HG02938 (cell line): ENCODE measurements around the gene ATPAF1.
"Not testable (repeated sequence)": the region's sequence is repeated elsewhere in the genome, so short reads cannot be mapped to it uniquely, and the experiment has no call there.

Experiments
- ATAC-seq: cut with Tn5 transposase; IDR thresholded peaks from one replicate; pipeline ENCODE4 v1.9.1; 2021; ENCODE audit warnings: mild to moderate bottlenecking, moderate library complexity; ENCODE audit not compliant: unreplicated experiment

The ATPAF1 gene

GRCh38 chr1:46681333-46682034 is 13.3 kb upstream of the ATPAF1 start:
- no peak for ATAC-seq

- ATAC-seq, result no peak
Observed at GRCh38 chr1:46679789-46680573, 11.8 kb upstream of the ATPAF1 start.

- ATAC-seq, result no peak
Observed at GRCh38 chr1:46677339-46677738, 9.2 kb upstream of the ATPAF1 start.

DNA sequence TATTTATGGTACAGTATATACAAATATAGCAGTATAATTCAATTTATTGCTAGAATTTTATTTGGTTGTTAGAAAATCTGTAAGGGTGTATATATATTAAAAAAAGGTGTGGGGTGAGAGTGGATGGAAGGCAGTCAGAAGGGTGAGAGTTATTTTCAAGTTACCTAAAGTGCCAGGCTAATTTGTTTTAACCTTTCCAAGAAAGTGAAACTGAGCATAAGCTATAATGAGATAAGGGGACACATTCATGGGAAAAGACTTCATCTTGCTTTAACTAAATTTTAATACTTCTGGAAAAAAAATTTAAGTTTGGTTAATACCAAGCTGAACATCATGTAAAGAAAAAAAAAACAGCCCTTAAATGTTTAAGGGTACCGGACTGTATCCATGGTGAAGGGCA is 8.4 kb upstream of the ATPAF1 start:
- no peak for ATAC-seq

GRCh38 chr1:46675549-46676314 is 7.6 kb upstream of the ATPAF1 start:
- peak; percentile 71 for ATAC-seq

- ATAC-seq, result no peak
Observed at GRCh38 chr1:46673749-46674182, 5.6 kb upstream of the ATPAF1 start.

DNA sequence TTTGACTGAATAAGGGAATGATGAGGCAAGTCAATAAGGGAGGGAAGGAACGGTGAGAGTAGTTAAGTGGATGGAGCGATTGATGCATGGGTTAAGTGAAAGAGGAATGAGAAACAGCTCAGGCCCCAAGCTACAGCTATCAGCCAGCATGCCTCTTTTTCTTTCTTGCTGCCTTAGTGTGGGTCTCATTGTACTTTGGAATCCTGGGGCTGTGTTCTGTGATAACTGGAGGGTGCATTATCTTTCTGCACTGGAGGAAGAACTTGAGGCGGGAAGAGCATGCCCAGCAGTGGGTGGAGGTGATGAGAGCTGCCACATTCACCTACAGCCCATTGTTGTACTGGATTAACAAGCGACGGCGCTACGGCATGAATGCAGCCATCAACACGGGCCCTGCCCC is 4.5 kb upstream of the ATPAF1 start:
- ATAC-seq, result no peak

DNA sequence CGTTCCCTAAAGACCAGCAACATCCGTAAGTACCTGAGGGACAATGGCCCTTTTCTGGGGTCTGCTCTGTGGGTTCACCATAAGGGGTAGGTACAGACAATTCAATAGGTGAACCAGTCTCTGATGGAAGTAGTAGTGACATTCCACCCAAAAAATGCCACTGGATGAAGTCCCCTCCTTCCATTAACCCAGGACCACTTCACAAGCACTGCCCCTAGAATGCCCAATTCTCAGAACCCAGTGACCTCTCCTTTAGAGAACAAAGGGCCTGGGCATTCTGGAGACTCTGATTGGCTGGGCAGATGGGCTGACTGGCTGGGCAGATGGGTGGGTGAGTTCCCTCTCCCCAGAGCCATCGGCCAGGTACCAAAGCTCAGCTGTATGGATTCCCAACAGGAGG is 3.4 kb upstream of the ATPAF1 start, which contains the start of gene TEX38:
Gene TEX38, plus strand, starts transcription at position 301 of the 400 bp plus-strand sequence. Its CDS starts 81 bp downstream, at position 382.
- no peak for ATAC-seq

DNA sequence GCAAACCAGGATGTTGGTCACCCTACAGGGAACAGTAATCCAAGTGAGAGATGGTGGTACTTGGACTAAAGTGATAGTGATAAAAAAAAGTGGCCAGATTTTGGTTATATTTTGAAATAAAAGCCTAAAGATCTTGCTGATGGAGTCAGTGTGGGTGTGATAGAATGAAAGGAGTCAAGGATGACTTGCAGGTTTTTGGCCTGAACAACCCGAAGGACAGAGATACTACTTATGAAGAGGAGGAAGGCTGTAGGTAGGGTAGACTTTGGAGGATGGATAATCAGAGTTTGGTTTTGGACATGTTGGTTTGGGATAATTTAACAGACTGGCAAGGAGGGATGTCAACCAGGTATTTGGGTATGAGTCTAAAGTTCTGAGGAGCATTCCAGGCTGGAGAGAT is 2.0 kb upstream of the ATPAF1 start:
- no peak for ATAC-seq

GRCh38 chr1:46665983-46666382 is 2.2 kb downstream of the ATPAF1 start:
- no peak for ATAC-seq

DNA sequence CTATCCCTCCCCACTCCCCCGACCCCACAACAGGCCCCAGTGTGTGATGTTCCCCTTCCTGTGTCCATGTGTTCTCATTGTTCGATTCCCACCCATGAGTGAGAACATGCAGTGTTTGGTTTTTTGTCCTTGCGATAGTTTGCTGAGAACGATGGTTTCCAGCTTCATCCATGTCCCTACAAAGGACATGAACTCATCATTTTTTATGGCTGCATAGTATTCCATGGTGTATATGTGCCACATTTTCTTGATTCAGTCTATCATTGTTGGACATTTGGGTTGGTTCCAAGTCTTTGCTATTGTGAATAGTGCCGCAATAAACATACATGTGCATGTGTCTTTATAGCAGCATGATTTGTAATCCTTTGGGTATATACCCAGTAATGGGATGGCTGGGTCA is 5.2 kb downstream of the ATPAF1 start:
- ATAC-seq, result not testable (repeated sequence)

GRCh38 chr1:46660116-46660515 is 8.0 kb downstream of the ATPAF1 start:
- ATAC-seq, result peak; percentile 83

DNA sequence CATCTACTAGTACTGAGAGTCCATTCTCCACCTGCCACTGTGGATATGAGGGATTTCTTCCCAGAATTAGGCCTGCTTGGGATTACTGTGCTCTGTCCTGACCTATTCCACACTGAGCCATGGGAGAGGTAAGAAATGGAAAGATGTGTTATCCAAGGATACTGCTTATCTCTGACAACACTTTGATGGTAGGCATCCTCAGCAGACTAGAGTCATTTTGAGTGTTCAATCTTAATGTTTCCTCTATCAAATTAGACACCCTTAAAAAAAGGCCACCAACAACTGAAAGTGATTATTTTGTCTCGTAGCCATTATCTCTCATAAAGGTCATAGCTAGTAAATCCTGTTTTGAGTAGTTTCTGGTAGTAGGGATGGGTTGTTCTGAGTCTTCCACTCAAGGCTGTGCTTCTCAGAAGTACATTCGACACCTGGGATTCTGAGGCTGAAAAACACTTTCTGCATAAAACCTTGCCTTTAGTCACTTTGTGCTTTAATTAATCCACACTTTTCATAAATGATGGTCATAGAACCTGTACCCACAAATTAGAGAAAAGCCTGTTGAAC is 8.8 kb downstream of the ATPAF1 start:
- no peak for ATAC-seq

DNA sequence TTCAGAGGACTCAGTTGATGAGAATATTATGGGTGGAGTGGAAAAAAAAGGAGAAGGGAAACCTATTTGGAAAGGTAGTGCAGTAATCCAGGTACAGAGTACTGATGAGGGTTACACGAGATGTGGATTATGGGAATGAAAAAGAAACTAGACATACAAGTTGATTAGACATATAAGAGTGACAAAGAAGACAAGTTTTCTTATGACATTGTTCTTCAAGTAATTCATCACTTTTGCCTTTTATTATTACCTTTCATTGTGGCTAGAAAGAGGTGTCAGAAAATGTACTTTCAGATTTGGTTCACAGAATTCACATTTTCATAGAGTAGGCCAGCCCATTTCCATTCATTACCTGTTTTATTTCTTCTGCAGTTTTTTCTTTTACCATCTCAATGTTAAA is 10.4 kb downstream of the ATPAF1 start:
- no peak for ATAC-seq

GRCh38 chr1:46656643-46657042 is 11.5 kb downstream of the ATPAF1 start:
- ATAC-seq, result no peak

DNA sequence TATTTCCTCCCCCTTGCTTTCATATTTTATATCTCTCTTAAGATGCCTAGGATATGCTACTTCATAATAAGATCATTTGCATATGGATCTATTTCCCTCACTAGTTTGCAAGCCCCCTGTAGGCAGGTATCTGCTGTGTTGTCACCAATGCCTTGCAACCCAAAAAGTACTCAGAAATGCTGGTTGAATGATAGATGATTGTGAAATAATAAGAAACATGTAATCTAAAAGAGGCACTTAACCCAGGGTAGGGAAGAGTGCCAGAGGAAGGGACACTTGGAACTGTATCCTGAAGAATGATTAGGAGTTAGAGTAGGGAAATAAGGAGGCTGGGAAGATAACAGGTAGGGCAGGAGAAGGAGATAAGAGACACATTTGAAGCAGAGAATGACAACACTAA is 12.3 kb downstream of the ATPAF1 start:
- ATAC-seq, result no peak

DNA sequence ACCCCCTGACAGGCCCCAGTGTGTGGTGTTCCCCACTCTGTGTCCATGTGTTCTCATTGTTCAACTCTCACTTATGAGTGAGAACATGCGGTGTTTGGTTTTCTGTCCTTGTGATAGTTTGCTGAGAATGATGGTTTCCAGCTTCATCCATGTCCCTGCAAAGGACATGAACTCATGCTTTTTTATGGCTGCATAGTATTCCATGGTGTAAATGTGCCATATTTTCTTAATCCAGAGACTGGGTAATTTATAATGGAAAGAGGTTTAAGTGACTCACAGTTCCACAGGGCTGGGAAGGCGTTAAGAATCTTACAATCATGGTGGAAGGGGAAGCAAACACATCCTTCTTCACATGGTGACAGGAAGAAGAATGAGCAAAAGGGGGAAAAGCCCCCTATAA is 13.5 kb downstream of the ATPAF1 start:
- ATAC-seq, result not testable (repeated sequence)

GRCh38 chr1:46654012-46654411 is 14.2 kb downstream of the ATPAF1 start:
- ATAC-seq, result no peak

DNA sequence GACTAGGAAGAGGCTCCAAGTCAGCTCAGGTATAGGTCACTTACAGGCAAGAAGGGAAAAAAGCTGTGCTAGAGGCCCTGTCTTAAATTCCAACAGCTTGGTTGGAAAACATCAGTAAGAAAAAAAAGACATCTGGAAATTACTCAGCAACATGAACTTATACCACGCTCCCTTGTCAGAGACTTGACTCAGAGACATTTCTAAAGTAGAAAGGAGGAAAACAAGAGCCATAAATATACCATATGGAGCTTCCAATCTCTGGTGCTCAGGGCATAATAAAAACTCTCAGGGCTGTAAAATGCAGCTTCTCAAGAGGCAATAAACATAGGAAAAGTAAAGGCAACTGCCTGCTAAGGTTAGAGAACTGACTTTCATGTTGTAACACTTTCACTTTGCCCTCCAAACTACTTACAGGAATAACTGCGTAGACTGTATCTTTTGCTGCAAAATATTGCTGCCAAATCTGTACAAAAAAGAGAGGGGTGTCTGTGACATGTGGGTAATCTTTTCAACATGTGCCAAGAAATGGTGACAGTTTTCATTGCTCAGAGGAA is 14.7 kb downstream of the ATPAF1 start:
- ATAC-seq, result no peak

- ATAC-seq, result no peak
Observed at GRCh38 chr1:46652321-46653100, 15.7 kb downstream of the ATPAF1 start.
